Measurements from ENCODE around the gene OCIAD2.

OCIAD2 gene

GRCh38 chr4:48913346-48913745 is 6.8 kb upstream of the OCIAD2 start:
- Histone ChIP-seq H3K36me3 (ENCODE audit: insufficient read depth) (no peaks in the 10 kb centered on the region), H3K79me2 (ENCODE audit: insufficient read depth, low read depth) (no peaks in the 10 kb centered on the region), H3K9ac (no peak overlapping the region), H2AFZ (ENCODE audit: low read depth) (no peak overlapping the region), H3K27me3 (ENCODE audit: insufficient read depth, low read depth) (no peaks in the 10 kb centered on the region), H3K4me3 (IDR thresholded peaks at IDR 0.05; ENCODE audit: insufficient read depth, low read depth, low read length) (no peak overlapping the region), H3K4me2 (no peak overlapping the region), H3K4me1 (ENCODE audit: low read depth, poor library complexity, severe bottlenecking) (no peaks in the 10 kb centered on the region), H4K20me1 (ENCODE audit: insufficient read depth) (no peaks in the 10 kb centered on the region), H3K27ac (no peak overlapping the region)
- no peak for TF ChIP-seq CTCF (conservative IDR thresholded peaks at IDR 0.05; ENCODE audit: low read depth, low read length)

- no peak overlapping the region for H3K4me3 ChIP-seq (IDR thresholded peaks at IDR 0.05; ENCODE audit: insufficient read depth, low read depth, low read length)
- no peak for TF ChIP-seq CTCF (conservative IDR thresholded peaks at IDR 0.05; ENCODE audit: low read depth, low read length)
- H3K36me3 ChIP-seq (ENCODE audit: insufficient read depth) = no peaks in the 10 kb centered on the region
- H3K4me1 ChIP-seq (ENCODE audit: low read depth, poor library complexity, severe bottlenecking) = no peaks in the 10 kb centered on the region
- H3K27ac ChIP-seq = no peak overlapping the region
- H3K9ac ChIP-seq = no peak overlapping the region
- no peaks in the 10 kb centered on the region for H3K79me2 ChIP-seq (ENCODE audit: insufficient read depth, low read depth)
- no peak overlapping the region for H3K4me2 ChIP-seq
- no peaks in the 10 kb centered on the region for H4K20me1 ChIP-seq (ENCODE audit: insufficient read depth)
- H3K27me3 ChIP-seq (ENCODE audit: insufficient read depth, low read depth) = no peaks in the 10 kb centered on the region
- H2AFZ ChIP-seq (ENCODE audit: low read depth) = no peak overlapping the region
Measured at GRCh38 chr4:48912349-48912748, 5.8 kb upstream of the OCIAD2 start.

- H3K9ac ChIP-seq = no peak overlapping the region
- H3K4me3 ChIP-seq (IDR thresholded peaks at IDR 0.05; ENCODE audit: insufficient read depth, low read depth, low read length) = no peak overlapping the region
- no peak overlapping the region for H2AFZ ChIP-seq (ENCODE audit: low read depth)
- no peaks in the 10 kb centered on the region for H3K79me2 ChIP-seq (ENCODE audit: insufficient read depth, low read depth)
- no peaks in the 10 kb centered on the region for H3K27me3 ChIP-seq (ENCODE audit: insufficient read depth, low read depth)
- H4K20me1 ChIP-seq (ENCODE audit: insufficient read depth) = no peaks in the 10 kb centered on the region
- H3K4me2 ChIP-seq = no peak overlapping the region
- H3K27ac ChIP-seq = no peak overlapping the region
- no peaks in the 10 kb centered on the region for H3K36me3 ChIP-seq (ENCODE audit: insufficient read depth)
- H3K4me1 ChIP-seq (ENCODE audit: low read depth, poor library complexity, severe bottlenecking) = peaks cover 10% of the 10 kb centered on the region
- TF ChIP-seq CTCF (conservative IDR thresholded peaks at IDR 0.05; ENCODE audit: low read depth, low read length) = no peak
Measured at GRCh38 chr4:48910511-48910910, 3.9 kb upstream of the OCIAD2 start.

GRCh38 chr4:48909697-48910096 is 3.1 kb upstream of the OCIAD2 start:
- H3K4me3 ChIP-seq (IDR thresholded peaks at IDR 0.05; ENCODE audit: insufficient read depth, low read depth, low read length) = no peak overlapping the region
- no peak overlapping the region for H3K9ac ChIP-seq
- no peak overlapping the region for H3K4me2 ChIP-seq
- no peak overlapping the region for H2AFZ ChIP-seq (ENCODE audit: low read depth)
- H3K79me2 ChIP-seq (ENCODE audit: insufficient read depth, low read depth) = no peaks in the 10 kb centered on the region
- H4K20me1 ChIP-seq (ENCODE audit: insufficient read depth) = no peaks in the 10 kb centered on the region
- peaks cover 19% of the 10 kb centered on the region for H3K4me1 ChIP-seq (ENCODE audit: low read depth, poor library complexity, severe bottlenecking)
- H3K36me3 ChIP-seq (ENCODE audit: insufficient read depth) = no peaks in the 10 kb centered on the region
- no peak overlapping the region for H3K27ac ChIP-seq
- TF ChIP-seq CTCF (conservative IDR thresholded peaks at IDR 0.05; ENCODE audit: low read depth, low read length) = no peak
- H3K27me3 ChIP-seq (ENCODE audit: insufficient read depth, low read depth) = no peaks in the 10 kb centered on the region

Measured in KMS-11 (cell line).